OCI-LY3 (cell line): ENCODE measurements around the gene RDH13.
"Not testable (repeated sequence)": the region's sequence is repeated elsewhere in the genome, so short reads cannot be mapped to it uniquely, and the experiment has no call there.

ENCODE experiments used
- H2AFZ ChIP-seq: fragments of 200-600, 300-600 bp; shearing (Covaris generic); 2 replicates; pipeline ENCODE4 v1.6.0; 2014; ENCODE audit warnings: antibody characterized with exemption, low read depth, low read length
- H3K27ac ChIP-seq: fragments of 200-600, 300-600 bp; sonication (generic); 2 replicates; pipeline ENCODE4 v1.5.1; 2014; ENCODE audit warnings: mild to moderate bottlenecking, low read length, moderate library complexity, mixed read lengths
- H3K27me3 ChIP-seq: fragments of 200-600, 300-600 bp; sonication (generic); 2 replicates; pipeline ENCODE4 v1.6.1; 2014; ENCODE audit warnings: low read depth, low read length, mixed read lengths
- H3K36me3 ChIP-seq: fragments of 200-600, 300-600 bp; sonication (generic); replicated peaks from 2 replicates; pipeline ENCODE3; 2014; ENCODE audit warnings: low read depth, low read length, mixed read lengths
- H3K4me1 ChIP-seq: fragments of 300-600, 200-600 bp; sonication (generic); 2 replicates; pipeline ENCODE4 v1.6.1; 2014; ENCODE audit warnings: low read length, mixed read lengths
- H3K4me2 ChIP-seq: fragments of 200-600, 300-600 bp; sonication (generic); 2 replicates; pipeline ENCODE4 v1.6.1; 2014; ENCODE audit warnings: low read length, mixed read lengths
- H3K4me3 ChIP-seq: fragments of 300-600, 200-600 bp; sonication (generic); 2 replicates; pipeline ENCODE4 v1.5.1; 2014; ENCODE audit warnings: antibody characterized with exemption, mild to moderate bottlenecking, low read length, moderate library complexity
- H3K79me2 ChIP-seq: fragments of 300-600, 200-600 bp; shearing (Covaris generic); 2 replicates; pipeline ENCODE4 v1.6.1; 2014; ENCODE audit warnings: mild to moderate bottlenecking, low read length, mixed read lengths
- H3K9ac ChIP-seq: fragments of 300-600, 200-600 bp; shearing (Covaris generic); 2 replicates; pipeline ENCODE4 v1.6.0; 2014; ENCODE audit warnings: mild to moderate bottlenecking, low read length, moderate library complexity
- H3K9me3 ChIP-seq: fragments of 200-600, 300-600 bp; shearing (Covaris generic); 2 replicates; pipeline ENCODE4 v1.6.1; 2014; ENCODE audit warnings: low read length, mixed read lengths; ENCODE audit not compliant: insufficient read depth
- H4K20me1 ChIP-seq: fragments of 200-600, 300-600 bp; sonication (generic); 2 replicates; pipeline ENCODE4 v1.6.1; 2016; ENCODE audit warnings: low read length, mixed read lengths; ENCODE audit not compliant: insufficient read depth
- CTCF ChIP-seq: fragments of 200-600, 300-600 bp; sonication (generic); IDR thresholded peaks from 2 replicates; pipeline ENCODE4 v1.5.1; 2014; ENCODE audit warnings: antibody characterized with exemption, low read length, low read depth
- EZH2phosphoT487 ChIP-seq: fragments of 200-600 bp; shearing (Covaris generic); IDR thresholded peaks from 2 replicates; pipeline ENCODE4 v1.6.1; 2018; ENCODE audit warnings: antibody characterized with exemption, mixed run types, low read depth

The RDH13 gene

DNA sequence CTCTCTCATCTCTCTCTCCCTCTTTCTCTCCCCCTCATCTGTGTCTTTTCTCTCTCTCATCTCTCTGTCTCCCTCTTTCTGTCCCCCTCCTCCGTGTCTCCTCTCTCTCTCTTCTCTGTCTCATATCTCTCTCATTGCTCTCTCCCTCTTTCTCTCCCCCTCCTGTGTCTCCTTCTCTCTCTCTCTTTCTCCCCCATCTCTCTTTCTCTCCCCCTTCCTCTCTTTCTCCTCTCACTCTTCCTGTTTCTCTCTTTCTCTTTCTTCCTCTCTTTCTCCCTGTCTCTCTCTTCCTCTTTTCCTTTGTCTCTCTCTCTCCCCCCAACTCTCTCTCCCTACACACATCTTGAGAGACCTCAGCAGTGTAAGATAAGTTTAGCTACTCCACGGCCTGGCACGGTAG is 4.9 kb upstream of the RDH13 start:
- Histone ChIP-seq H3K79me2 (peaks cover under 1% of the 10 kb centered on the region; the same call in 1 of the 2 replicates), H3K9me3 (no peaks in the 10 kb centered on the region), H3K36me3 (no peaks in the 10 kb centered on the region), H3K4me3 (no peak overlapping the region), H3K27me3 (peaks cover 31% of the 10 kb centered on the region), H3K4me2 (no peak overlapping the region), H4K20me1 (no peaks in the 10 kb centered on the region), H3K9ac (no peak overlapping the region), H3K4me1 (peaks cover 11% of the 10 kb centered on the region), H2AFZ (no peak overlapping the region), H3K27ac (no peak overlapping the region)
- no peak for TF ChIP-seq CTCF
- TF ChIP-seq EZH2phosphoT487 = no peak

DNA sequence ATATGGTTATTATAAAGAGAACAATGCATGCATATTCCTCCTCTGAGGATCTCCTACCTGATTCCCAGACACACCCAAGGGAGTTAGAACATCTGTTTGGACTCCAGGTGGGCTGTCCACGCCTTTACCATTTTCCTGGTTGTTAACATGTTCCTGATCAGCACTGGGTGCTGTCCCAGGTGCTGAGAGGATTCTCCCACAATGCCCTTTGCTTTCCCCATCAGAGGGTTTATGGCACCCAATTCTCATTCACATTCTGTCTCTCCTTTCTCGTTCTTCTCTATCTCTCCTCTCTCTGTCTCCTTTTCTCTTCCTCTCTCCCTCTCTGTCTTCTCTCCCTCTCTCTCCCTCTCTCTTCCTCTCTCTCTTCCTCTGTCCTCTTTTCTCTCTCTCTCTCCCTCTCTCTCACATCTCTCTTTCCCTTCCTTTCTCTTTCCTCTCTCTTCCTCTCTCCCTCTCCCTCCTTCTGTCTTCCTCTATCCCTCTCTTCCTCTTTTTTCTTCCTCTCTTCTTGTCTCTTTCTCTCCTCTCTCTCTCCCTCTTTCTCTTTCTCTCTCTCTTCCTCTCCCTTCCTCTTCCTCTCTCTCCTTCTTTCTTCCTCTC is 3.3 kb upstream of the RDH13 start:
- Histone ChIP-seq H3K9me3 (no peaks in the 10 kb centered on the region), H3K79me2 (peaks cover 17% of the 10 kb centered on the region), H2AFZ (no peak overlapping the region), H3K27ac (no peak overlapping the region), H3K9ac (no peak overlapping the region), H3K36me3 (peaks cover 2% of the 10 kb centered on the region), H3K27me3 (peaks cover 31% of the 10 kb centered on the region), H4K20me1 (0 out of 2 replicates have a peak, but pooled peaks cover 8% of the 10 kb centered on the region), H3K4me1 (peaks cover 18% of the 10 kb centered on the region), H3K4me2 (no peak overlapping the region), H3K4me3 (no peak overlapping the region)
- TF ChIP-seq CTCF = no peak
- TF ChIP-seq EZH2phosphoT487 = no peak

DNA sequence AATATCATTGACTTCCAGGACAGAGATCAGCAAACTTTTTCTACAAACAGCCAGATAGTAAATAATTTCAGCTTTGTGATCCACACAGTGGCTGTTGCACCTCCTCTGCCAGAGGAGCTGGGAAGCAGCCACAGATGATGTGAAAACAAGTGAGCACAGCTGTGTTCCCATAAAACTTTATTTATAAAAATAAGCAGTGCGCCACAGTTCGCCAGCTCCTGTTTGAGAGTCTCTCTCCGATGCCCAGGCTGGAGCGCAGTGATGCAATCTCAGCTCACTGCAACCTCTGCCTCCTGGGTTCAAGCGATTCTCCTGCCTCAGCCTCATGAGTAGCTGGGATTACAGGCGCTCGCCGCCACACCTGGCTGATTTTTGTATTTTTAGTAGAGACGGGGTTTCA is 2.6 kb upstream of the RDH13 start:
- H3K4me2 ChIP-seq, H4K20me1 ChIP-seq, H3K36me3 ChIP-seq, H3K9me3 ChIP-seq, H3K27ac ChIP-seq, H2AFZ ChIP-seq, H3K9ac ChIP-seq, H3K4me3 ChIP-seq: not testable (repeated sequence)
- H3K4me1 ChIP-seq = peaks cover 18% of the 10 kb centered on the region
- peaks cover 18% of the 10 kb centered on the region for H3K79me2 ChIP-seq
- peaks cover 26% of the 10 kb centered on the region for H3K27me3 ChIP-seq

GRCh38 chr19:55063492-55063843 is 520 bp upstream of the RDH13 start:
- H4K20me1 ChIP-seq = 0 out of 2 replicates have a peak, but pooled peaks cover 8% of the 10 kb centered on the region
- H3K36me3 ChIP-seq = peaks cover 10% of the 10 kb centered on the region
- H3K4me2 ChIP-seq = peak overlapping the region; percentile 48
- H3K4me1 ChIP-seq = peaks cover 9% of the 10 kb centered on the region
- peak overlapping the region; percentile 63 for H3K4me3 ChIP-seq
- TF ChIP-seq CTCF (no peak), EZH2phosphoT487 (no peak)
- no peaks in the 10 kb centered on the region for H3K9me3 ChIP-seq
- H3K27me3 ChIP-seq = peaks cover 14% of the 10 kb centered on the region
- no peak overlapping the region for H3K9ac ChIP-seq
- H2AFZ ChIP-seq = no peak overlapping the region
- H3K79me2 ChIP-seq = peaks cover 21% of the 10 kb centered on the region
- no peak overlapping the region for H3K27ac ChIP-seq

DNA sequence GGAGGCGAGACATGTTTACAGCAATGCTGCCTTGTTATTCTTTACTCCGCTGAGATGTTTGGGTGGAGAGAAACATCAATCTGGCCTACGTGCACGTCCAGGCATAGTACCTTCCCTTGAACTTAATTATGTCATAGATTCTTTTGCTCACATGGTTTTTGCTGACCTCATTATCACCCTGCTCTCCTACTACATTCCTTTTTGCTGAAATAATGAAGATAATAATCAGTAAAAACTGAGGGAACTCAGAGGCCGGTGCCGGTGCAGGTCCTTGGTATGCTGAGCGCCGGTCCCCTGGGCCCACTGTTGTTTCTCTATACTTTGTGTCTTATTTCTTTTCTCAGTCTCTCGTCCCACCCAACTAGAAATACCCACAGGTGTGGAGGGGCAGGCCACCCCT is 2.7 kb downstream of the RDH13 start:
- Histone ChIP-seq H3K79me2 (peaks cover 21% of the 10 kb centered on the region), H4K20me1 (peaks cover 11% of the 10 kb centered on the region; the same call in 1 of the 2 replicates), H3K36me3 (peaks cover 33% of the 10 kb centered on the region)
- H3K4me3 ChIP-seq, H3K27me3 ChIP-seq, H3K9ac ChIP-seq, H3K9me3 ChIP-seq, H3K4me1 ChIP-seq, H3K4me2 ChIP-seq, H3K27ac ChIP-seq, H2AFZ ChIP-seq: not testable (repeated sequence)
